HTR-8/SVneo (cell line): ENCODE data around the gene COL5A2.

Experiments
- DNase-seq: peaks from one replicate; pipeline ENCODE4 v3.0.0; 2011; ENCODE audit warnings: low spot score, mixed read lengths; ENCODE audit not compliant: insufficient read length
- FAIRE-seq: peaks from 2 replicates; lab custom pipeline; 2011; peaks lifted over from hg19 to GRCh38; lab: Jason Lieb, UNC

COL5A2 gene

DNA sequence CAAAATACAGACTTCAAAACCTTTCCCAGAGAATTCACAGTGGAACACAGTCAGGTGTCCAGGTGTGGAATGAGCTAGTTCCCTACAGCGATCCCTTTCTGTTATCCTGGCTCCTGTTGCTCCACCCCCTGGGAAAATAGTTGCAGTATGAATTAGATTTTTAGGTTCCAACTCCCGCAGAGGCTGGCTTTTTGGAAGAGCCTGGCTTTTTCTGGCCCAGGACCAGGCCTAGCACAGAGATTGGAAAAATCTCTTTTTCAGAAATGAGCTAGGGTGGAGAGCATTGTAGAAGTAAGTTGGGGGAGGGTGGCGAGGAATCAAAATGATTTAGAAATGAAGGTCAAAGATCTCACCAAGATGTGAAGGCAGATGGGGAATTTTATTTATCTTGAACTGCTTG is 27.1 kb downstream of the COL5A2 start:
- DNase-seq (no peak), FAIRE-seq (no peak)

DNA sequence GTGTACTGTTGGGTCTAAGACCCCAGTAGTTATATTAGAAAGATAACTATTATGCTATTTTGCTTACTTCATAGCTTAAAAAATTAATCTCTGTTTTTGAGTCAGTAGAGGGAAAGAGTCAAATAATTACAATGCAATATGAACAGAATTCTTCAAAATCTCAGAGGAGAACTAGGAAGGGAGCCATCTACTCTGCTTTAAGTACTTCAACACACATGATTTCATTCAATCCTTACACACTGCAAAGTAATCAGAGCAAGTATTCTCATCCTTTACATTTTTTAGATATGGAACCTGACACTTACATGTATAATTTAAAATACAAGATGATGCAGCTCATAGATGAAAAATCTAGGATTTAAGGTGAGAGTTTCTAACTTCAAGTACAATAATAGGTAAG is 27.7 kb downstream of the COL5A2 start:
- DNase-seq: no peak
- FAIRE-seq: no peak

DNA sequence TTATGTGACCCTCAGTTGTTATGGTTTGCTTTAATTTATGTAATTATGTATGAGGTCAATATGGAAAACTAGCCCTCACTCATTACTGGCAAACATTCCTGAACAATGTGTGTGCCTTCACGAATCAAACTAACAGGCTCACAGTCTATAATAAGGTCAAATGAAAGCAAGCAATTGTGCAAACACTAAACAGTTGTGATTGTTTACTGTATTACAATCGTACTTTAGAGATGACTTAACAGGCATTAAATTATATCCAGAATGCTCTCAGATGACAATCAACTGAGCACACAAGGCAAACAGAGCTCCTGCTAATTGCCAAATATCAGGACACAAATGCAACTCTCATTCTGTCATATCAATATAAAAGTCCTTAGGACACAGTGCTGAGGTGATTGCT is 29.5 kb downstream of the COL5A2 start:
- DNase-seq (peak; percentile 21), FAIRE-seq (peak; percentile 88)

DNA sequence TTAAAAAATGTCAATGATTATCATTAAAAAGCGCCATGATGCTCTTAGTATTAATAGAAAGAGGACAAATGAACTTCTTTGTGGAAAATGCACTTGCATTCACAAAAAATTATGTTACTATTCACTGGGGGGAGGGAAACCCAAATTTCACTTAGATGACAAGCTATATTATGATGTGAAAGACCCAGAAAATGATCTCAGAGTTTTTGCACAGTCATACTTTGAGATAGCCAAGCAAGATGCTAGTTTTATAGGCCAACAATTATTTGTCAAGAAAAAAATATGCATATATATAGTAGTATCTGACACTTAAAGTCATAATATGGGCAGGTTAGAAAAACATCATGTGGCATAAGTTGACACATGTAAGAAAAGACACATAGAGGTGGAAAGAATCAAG is 31.6 kb downstream of the COL5A2 start:
- DNase-seq: no peak
- FAIRE-seq: no peak

DNA sequence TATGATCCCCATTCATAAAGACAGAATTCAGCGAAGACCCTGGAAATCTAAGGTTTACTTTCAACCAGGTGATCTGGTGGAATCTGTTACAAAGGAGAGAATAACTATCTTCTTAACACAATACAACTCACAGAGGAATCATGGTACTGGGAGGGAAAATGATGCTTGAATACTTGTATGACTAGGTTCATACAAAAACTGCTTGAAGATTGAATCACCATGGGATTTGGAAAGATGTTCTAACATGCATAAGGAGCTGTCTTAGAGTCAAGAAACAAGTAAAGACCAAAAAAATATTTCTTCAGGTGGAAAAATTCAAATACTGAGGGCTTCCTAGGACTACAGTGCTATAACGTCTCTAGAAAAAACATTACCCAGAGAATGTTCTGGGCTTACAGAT is 32.2 kb downstream of the COL5A2 start:
- DNase-seq: no peak
- FAIRE-seq: no peak

DNA sequence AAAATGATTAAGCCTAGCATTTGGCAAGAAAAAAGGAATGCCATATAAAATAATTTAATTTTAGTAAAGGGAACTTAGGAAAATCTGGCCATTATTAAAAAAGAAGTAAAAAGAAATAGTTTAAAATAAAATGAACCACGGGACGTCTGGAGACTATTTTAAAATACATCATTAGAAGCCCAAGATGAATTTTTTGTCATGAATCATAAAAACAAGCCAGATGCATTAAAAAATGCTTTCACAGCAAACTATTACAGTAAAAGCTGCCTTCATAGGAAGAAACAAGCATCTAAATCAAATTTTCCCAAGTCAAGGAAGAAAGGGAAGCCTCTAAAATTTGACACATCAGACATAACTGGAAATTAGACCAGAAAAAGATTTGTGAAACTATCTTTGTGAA is 33.0 kb downstream of the COL5A2 start:
- no peak for DNase-seq

DNA sequence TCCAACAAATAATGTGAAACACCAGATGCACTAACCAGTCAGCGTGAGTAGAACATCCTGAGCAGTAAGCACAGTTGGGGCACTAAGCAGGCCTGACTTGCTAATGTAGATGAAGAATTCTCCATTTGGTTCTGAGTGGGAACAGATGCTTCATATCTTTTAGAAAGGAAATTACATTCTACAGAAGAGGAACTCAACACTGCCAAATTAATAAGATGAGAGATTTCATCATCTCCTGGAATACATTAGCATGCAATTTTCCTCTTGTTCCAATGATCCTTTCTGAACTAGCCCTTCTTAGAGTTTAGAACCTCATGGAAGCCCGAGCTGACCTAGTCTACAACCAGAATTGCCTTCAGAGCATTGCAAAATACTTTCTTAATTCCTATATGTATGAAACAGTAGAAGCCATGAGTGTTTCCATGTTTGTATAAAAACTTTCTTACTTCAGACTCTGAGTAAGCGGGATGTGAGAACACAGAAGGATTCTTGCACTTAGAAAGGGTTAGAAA is 34.8 kb downstream of the COL5A2 start:
- DNase-seq (no peak), FAIRE-seq (no peak)

More for the DNA sequence above, 33.0 kb downstream of the COL5A2 start:
- FAIRE-seq: no peak

DNA sequence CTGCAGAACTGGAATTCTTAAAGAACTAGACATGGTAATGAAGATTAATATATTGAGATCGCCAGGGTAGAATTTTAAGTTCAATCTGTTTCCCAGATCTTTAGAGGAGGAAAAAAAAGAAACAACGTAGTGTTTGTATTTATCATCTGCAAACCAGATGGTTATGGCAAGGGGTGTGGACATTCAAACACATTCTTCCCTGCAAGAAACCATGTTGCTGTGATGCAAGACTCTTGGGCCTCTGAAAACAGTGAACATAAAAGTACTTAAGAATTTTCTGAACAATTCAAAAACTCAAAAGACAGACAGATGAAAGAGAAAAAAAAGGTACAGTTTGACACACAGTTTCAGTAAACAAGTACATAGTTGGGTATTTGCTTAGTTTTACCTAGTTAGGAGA is 35.6 kb downstream of the COL5A2 start:
- DNase-seq (no peak), FAIRE-seq (no peak)

DNA sequence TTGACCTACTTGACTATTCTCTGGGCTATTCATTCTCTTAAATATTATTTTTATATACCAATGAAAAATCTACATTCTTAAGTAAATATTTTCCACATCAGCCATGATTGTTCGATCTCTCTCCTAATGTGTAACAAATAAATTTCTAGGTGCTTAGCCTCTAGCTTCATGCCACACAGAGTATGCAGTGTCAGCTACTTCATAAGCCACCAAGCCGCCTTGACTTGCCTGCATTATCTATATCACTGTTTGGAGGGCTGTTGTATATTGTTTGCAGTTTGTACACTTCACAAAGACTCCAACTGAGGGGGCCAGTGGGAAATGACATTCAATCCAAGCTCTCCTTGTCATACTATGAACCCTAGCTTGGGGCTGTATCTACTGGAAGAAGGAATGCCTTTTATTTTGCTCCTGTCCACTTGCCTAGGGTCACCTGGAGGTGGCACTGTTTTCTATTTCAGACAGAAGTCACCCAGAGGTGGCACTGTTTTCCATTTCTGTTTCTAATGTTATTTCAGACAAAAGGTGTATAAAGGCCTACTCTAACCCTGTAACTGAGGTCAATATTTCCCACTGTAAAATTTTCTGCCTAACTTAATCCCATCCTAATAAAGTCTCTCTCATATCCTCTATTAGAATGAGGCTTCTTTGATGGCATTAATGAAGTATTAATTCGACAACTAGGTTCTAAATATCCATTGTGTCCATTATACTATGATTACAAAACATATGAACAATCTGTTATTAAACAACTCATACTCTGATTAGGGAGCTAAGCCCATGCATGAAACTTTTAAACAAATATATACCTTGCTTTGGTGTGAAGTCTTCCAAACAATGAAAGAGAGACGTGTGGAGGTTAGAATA is 36.4 kb downstream of the COL5A2 start:
- FAIRE-seq (peak; percentile 92), DNase-seq (peak; percentile 34)

DNA sequence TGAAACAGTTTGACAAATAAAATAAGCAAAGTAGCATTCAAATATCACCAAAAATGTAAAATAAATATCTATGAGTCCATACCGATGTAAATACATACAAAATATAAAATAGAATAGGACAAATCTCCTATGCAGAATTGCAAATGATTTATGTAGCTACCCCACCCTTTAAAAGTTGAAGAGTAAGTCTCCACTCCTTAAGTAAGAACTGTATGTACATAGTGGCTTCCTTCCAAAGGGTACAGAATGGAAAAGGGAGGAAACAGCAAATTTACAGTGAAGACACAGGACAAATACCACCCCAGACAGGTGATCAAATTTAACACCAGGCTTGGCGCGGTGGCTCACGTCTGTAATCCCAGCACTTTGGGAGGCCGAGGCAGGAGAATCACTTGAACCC is 40.8 kb downstream of the COL5A2 start:
- no peak for DNase-seq
- FAIRE-seq: no peak

DNA sequence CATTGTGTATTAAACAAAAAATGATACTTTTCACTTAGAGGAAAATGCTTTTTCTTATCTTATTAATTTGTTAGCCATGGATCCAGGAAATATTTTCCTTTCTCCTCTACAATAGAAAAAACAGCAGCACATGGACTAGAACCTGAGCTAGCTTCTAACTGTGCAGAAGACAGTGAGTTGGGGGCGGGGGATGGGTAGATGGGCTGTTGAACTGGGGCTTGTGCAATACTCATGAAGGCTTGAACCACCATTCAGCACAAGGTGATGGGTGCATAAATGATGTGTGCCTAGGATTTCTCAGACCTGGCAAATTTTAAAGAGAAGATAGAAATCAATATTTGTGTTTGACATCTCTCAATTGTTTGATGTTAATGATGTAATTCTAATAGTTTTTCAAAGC is 42.0 kb downstream of the COL5A2 start:
- FAIRE-seq (no peak), DNase-seq (no peak)

DNA sequence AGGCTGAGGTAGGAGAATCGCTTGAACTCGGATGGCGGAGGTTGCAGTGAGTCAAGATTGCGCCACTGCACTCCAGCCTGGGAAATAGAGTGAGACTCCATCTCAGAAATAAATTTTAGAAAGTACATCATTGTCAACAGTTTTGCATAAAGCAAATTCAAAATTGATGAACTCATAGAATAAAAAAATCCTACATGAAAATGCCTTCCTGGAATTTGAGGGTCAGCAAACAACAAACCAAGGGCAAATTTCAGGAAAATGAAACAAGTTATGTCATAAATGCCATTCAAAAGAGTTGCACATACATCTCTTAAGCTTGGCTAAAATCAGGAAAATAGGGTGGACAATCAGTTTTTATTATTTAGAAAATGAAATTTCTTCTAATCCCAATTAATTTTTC is 45.1 kb downstream of the COL5A2 start:
- DNase-seq: no peak
- FAIRE-seq: no peak

DNA sequence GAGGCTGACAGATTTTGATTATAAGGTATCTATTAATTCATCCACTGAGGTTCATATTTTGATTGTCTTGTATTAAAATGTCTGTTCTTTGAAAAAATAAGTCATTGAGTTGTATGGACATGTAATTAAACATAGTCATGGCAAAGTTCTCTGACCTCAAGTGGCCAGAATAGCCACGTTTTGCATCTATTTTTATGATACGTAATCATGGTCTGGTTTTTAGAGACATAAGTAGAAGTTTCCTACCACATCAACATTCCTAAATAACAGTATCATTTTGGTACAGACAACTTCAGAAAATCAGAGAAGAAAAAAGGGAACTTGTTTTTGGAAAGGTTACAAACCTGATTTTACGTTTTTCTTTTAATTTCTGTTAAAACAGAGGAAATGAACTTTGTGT is 47.6 kb downstream of the COL5A2 start:
- FAIRE-seq: no peak
- no peak for DNase-seq

DNA sequence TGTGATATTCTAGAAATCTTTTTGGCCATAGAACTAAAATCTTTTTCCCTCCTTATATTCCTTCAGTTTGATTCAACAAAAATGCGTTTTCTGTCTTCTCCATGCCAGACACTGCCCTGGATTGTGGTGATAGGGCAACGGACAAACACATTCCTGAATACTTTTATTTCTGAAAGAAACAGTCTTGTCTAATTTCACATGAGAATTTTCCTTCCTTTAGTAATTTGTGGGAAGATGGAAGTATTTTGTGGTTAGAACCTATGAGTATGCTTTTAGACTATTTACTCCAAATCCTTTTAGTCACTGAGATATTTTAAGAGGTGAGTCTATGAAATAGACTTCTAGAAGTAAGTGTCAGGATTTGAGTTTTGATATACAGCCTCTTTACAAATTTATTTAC is 49.6 kb downstream of the COL5A2 start:
- peak; percentile 24 for DNase-seq
- FAIRE-seq: no peak

DNA sequence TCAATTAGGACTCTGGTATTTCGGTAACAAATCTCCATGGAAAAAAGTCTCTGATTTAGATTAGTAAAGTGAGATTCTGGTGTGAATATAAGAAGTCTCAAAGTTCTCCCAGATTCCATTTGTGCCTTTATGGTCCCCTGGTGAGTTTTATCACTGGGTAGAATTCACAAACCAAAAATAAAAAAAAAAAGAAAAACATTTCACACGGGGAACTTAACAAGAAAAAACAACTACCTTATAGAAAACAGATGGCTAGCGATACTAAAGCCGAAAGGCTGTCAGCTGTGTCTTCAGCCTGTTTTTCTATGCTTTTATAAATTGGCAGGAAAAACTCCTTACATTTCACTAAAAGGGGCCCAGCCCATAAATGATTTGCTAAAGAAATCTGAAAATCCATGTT is 50.6 kb downstream of the COL5A2 start:
- DNase-seq (no peak), FAIRE-seq (no peak)

DNA sequence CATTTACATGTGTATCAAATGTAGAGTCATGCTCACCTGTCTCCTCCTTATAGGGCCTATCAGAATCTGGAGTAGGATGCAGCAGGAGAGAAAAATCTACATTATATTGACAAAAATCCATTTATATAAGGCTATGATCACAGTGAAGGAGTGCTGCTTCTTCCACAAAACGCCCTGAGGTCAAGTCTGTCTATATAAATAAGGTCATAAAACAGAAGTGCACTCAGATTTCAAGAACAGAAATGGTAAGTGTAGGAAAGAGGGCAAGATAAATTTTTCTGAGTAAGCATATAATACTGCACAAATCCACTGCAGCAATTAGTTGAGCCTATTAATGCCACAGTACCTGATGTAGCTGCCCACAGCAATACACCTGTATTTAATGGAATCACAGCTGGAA is 51.8 kb downstream of the COL5A2 start:
- peak; percentile 33 for FAIRE-seq

DNA sequence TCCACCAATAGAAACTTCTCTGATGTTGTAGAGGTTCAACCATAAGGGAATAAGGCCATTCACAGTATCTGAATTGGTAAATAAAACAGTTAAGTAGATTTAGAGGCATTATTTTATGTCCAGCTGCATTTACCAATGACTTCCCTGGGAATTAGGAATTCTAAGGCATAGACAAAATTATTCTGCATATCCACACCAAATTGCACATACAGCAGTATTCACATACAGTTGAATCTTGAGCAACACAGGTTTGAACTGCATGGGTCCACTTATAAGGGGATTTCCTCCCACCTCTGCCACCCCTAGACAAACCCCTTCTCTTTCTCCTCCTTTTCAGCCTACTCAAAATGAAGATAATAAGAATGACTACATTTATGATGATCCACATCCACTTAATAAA is 54.4 kb downstream of the COL5A2 start:
- peak; percentile 55 for FAIRE-seq
- no peak for DNase-seq

More for the DNA sequence above, 51.8 kb downstream of the COL5A2 start:
- no peak for DNase-seq

DNA sequence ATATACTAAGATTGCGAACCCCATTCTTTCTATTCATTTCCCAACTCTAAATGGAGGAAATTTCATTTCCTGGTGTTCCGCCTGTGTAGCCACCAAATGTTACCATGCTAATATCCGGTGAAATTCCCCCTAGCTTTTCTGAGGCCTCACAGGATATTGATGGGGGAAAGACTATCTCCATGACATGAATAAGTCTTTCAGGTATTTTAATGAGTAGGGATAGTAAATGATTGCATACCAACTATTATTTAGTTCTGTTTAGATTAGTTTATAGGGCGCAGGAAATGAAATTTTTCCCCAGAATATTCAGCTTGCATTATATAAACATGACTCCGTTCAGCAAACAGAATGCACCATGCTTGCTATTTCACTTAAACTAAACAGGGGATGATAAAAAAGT is 55.4 kb downstream of the COL5A2 start:
- FAIRE-seq (peak; percentile 42), DNase-seq (peak; percentile 48)

DNA sequence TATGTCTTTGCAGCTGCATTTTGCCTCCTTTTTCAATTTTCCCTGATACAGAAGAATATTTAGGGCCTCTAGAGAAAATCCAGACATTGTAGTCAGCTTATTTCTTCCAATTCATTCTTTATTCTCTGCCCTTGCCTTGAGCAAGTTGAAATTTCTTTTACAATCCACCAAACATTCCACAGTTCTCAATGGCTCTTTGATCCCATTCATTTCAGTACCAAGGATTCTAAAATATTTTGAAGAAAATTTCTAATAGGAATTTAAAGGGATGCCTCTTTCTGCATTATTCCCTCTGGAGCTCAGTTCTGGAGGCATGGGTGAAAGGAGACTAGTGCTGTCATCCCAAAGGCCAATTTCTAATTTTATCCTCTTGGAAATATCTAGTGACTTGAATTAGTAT is 61.2 kb downstream of the COL5A2 start:
- FAIRE-seq (no peak), DNase-seq (no peak)

DNA sequence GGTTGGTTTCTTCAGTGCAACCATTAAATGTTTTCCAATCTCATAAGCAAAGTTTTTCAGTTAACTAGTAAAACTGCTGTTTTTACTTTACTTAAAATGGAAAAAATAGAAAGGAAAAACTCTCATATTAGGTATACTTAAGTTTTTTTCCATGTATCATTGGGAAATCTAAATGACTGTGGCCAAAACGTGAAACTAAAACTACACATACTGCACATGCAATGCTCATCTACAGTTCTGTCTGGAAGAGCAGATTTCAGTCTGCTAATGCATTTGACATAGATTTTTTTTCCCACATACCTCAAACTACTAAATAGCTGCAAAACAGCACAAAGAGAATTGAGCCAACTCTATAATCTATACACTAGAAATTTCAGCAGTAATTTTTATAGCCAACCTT is 62.6 kb downstream of the COL5A2 start:
- FAIRE-seq (peak; percentile 46), DNase-seq (no peak)

DNA sequence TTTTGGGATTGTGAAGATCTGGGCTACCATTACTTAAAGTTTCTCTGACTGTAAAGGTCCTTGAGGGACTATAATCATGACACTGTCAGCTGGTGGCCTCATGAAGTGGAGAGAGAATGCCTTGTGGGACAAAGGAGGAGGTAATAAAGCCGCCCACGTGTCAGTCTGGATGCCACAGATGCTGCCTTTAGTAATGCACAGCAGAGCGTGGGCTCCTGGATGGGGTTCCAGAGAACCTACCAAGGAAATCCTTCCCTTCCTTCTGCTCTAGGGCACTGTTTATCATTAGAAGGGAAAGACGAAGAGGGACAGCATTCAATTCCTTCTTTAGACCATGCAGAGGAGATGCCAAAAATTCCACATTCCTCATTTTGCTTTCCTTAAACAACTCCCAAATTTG is 63.5 kb downstream of the COL5A2 start:
- DNase-seq (no peak), FAIRE-seq (peak; percentile 63)

DNA sequence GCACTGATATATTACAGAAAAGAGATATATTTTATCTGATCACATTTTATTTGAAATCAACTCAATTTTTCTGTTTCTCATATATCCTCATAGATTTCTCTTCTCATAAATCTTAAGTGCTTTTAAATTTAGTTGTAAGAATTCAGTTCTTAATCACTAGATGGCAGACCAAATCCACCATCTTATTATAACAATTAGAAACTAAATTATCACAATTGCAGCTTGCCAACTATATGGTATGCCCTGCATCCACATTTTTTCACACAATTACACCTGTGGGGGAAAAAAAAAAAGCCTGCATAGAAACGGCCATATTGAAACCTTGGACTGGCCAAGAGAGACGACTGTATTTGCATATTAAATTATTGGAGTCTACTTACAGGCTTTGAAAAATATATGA is 64.4 kb downstream of the COL5A2 start:
- no peak for DNase-seq
- no peak for FAIRE-seq
